HG03575 (cell line): ENCODE measurements around the gene SYT15.
"Not testable (repeated sequence)": the region's sequence is repeated elsewhere in the genome, so short reads cannot be mapped to it uniquely, and the experiment has no call there.

Source experiments
- ATAC-seq: cut with Tn5 transposase; IDR thresholded peaks from one replicate; pipeline ENCODE4 v1.9.1; 2021; ENCODE audit not compliant: unreplicated experiment, insufficient number of reproducible peaks, low FRiP score; ENCODE audit errors: extremely low read depth

Gene SYT15

DNA sequence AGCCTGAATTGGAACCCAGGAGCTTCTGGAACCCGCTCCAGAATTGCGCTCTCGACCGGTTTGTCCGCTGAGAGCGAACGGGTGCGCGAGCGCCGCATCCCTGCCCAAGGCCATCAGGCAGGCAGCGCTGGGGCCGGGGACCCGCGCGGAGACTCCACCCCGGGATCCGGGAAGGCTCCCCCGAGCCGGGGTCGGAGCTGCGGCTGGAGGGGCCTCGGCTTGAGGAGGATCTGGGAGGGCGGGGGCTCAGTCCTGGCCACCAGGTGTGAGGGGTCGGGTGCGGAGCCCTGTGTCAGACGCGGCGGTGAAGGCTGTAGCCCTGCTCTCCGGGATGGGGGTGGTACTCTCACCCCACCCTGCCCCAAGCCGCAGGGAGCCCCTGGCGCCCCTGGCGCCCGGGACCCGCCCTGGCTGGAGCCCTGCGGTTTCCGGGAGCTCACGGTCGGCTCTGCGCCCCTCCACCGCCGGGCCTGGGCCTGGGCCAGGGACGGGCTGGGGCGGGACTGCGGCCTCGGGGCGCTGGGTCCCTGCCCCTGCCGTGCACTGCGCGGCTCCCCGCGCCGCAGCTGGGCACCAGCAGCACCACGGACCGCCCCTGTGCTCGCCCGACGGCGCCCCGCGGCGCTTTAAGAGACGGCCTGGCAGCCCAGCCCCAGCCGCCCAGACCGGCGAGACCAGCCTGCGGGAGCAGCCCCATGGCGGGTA is at the start of gene SYT15:
Gene SYT15 (plus strand): TSS at position 655 of the 705 bp plus-strand sequence. CDS start 41 bp downstream, at position 696.
- not testable (repeated sequence) for ATAC-seq

DNA sequence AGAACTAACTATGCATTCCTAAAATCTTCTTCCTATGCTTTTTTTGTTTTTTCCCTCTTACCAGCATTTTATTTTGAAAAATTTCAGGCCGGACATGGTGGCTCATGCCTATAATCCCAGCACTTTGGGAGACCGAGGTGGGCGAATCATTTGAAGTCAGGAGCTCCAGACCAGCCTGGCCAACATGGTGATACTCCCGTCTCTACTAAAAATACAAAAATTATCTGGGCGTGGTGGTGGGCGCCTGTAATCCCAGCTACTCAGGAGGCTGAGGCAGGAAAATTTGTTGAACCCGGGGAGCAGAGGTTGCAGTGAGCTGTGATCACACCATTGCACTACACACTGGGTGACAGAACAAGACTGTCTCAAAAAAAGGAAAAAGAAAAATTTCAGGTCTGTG is 49.2 kb upstream of the SYT15 start:
- ATAC-seq: not testable (repeated sequence)

DNA sequence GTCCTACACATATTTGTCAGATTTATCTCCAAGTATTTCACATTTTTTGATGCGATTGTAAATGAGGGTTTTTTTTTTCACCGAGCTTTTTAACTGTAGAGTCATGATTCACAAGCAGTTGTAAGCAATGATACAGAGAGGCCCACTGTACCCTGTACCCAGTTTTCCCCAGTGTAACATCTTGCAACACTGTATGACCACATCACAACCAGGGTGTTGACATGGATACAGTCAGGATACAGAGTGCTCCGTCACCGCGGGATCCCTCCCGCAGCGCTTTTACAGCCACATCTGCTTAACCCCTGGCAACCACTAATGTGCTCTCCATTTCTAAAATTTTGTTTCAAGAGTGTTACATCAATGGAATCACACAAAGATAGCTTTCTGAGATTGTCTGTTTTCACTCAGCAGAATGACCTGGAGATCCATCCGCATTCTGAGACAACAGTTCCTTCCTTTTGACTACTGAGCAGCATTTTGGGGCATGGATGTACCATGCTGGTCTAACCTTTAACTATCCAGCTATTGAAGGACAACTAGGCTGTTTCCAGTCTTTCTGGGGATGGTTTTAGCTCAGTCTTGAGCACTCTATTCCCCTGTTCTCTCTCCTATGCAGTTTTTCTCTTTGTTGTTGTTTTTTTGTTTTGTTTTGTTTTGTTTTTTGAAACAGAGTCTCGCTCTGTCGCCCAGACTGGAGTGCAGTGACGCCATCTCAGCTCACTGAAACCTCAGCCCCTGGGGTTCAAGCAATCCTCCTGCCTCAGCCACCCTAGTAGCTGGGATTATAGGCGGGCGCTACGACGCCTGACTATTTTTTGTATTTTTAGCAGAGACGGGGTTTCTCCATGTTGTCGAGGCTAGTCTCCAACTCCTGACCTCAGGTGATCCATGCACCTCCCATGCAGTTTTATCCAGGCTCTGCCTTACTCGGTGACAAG is 48.4 kb upstream of the SYT15 start:
- no peak for ATAC-seq

DNA sequence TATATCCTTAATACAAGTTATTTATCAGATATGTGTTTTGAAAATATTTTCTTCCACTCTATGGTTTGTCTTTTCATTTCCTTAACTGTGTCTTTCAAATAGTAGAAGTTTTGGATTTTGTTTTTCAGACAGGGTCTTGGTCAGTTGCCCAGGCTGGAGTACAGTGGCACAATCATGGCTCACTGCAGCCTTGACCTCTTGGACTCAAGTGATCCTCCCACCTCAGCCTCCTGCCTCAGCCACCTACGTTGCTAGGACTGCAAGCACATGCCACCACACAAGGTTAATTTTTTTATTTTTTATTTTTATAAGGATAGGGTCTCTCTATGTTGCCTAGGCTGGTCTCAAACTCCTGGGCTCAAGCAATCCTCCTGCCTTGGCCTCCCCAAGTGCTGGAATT is 46.7 kb upstream of the SYT15 start:
- not testable (repeated sequence) for ATAC-seq

DNA sequence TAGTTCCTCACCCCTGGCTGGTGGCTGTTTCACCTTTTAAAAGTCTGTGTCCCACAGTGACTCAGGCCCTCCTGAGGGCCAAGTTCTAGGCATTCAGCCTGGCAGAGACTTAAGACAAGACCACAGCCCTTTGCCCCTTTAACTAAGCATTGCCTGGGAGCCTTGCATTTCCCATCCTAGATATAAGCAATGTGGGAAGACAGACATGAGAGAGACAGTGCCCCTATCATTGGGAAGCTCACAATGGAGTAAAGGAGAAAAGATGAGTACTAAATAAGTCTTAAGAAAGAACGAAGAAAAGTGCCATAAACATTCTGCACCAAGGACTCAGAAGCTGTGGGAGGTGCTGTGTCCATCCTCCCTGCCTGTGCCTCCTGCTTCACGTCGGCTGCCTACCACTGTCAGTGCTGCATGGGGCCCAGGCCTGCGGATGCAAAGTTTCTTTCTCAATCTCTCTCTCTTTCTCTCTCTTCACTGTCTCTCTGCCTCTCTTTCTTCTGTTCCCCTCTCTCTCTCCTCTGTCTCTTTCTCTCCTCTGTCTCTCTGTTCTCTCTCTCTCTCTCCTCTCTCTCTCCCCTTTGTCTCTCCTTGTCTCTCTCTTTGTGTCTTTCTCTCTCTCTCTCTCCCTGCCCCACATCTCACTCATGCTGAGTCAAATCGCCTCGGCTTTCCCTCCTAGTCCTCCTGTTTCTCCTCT is 44.0 kb upstream of the SYT15 start:
- no peak for ATAC-seq

DNA sequence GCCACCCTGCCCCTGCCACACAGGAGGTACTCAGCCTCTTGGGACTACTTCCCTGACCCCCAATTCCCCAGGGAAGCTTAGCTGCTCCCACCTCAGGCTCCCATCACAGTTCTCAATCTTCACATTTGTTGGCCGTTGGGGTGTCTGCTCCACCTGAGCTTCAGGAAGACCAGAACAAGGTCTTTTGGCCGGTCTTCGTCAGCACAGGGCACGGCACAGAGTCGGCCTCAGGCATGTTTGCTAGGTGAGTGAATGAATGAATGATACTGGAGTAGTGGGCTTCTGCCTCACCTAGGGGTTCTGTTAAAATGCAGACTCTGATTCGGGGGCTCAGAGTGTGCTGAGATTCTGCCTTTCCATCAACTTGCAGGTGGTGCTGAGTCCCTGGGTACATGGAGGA is 42.8 kb upstream of the SYT15 start:
- no peak for ATAC-seq

DNA sequence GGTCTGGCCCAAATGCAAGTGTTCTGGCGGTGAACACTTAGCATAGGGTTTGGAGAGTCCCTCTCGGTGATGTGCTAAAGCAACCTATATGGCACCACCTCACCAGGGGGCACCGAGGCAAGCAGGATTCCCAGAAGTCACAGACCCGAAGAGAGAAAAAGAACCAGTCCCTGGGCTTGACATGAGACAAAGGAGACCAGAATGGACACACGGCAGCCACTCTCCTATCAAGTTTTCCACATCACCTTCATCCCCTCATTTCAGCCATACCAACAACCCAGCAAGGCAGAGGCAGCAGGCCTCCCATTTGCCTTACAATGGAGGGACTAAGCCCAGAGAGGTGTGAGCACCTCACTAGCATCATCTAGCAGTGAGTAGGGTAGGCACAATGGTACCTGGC is 42.1 kb upstream of the SYT15 start:
- ATAC-seq: no peak

DNA sequence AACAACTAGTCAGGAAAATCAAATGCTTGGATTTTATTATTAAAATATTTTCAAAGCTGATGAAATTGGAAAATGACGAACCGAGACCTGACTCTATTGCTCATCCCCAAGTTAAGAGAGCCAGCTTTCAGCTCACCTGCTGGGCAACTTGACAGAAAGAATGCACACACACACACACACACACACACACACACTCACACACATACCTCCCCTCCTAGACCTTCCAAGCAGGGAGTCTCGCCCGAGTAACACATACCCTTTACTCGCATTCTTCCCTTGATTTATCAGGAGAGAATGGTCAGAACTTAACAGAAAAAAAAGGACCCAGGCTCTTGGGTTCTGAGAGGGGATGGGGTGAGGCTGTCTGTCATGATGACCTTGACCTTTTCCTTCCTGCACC is 41.6 kb upstream of the SYT15 start:
- ATAC-seq: no peak

DNA sequence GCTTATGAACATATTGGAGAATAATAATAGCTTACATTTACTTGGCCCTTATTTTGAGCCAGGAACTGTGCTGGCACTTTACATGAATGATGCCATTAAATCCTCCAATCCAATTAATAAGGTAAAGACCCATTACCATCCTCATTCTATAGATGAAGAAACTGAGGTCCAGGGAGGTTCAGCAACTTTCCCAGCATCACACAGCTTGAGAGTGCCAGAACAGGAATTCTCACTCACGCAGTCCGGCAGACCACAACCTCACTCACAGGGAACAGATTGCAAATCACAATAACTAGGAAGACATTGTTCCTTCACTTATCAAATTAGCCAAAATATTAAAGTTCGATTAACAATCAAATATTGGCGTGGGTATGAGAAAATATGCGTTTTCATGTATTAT is 40.8 kb upstream of the SYT15 start:
- no peak for ATAC-seq

DNA sequence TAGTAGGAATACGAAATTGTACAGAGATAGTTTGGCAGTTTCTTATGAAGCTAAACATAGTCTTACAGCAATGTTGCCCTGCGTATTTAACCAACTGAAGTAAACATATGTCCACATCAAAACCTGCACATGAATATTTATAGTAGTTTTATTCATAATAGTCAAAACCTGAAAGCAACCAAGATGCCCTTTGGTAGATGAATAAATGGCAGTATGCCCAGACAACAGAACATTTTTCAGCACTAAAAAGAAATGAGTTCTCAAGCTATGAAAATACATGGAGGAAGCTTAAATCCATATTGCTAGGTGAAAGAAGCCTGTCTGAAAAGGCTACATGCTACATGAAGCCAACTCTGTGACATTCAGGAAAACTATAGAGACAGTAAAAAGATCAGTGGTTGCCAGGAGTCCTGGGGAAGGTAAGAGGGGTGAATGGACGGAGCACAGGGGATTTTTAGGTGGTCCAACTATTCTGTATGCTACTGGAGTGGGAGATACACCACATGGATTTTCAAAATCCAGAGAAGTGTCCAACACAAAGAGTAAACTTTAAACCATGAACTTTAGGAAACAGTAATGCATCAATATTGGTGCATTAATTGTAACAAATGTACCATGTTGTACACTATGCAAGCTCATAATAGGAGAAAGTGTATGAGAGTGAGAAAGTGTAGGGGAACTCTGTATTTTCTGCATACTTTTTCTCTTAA is 40.1 kb upstream of the SYT15 start:
- ATAC-seq: no peak

DNA sequence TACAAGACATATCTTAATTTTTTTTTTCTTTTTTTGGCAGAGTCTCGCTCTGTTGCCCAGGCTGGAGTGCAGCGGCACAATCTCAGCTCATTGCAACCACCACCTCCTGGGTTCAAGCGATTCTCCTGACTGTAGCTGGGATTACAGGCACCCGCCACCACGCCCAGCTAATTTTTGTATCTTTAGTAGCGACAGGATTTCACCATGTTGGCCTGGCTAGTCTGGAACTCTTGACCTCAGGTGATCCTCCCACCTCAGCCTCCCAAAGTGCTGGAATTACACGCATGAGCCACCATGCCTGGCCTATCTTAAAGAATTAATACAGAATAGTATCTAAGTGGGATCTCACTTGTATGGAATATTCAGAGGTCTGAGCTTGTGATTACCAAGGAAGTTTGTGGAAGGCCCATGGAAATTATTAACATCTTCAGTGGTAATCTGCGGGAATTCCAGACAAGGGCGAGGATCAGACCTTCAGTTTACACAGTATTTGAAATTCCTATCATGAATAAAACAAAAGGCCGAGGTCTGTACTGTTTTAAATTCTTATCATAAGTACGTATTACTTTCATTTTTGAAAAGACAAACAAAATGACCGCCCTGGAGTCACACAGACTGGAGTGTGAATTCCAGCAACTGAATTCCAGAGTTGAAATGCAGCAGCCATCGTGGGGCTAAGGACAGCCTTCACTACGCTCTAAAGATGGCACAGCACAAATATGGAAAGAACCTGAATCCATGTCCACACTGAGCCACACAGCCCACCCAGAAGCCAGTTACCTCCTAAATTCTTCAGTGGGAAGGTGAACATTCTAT is 39.1 kb upstream of the SYT15 start:
- no peak for ATAC-seq

DNA sequence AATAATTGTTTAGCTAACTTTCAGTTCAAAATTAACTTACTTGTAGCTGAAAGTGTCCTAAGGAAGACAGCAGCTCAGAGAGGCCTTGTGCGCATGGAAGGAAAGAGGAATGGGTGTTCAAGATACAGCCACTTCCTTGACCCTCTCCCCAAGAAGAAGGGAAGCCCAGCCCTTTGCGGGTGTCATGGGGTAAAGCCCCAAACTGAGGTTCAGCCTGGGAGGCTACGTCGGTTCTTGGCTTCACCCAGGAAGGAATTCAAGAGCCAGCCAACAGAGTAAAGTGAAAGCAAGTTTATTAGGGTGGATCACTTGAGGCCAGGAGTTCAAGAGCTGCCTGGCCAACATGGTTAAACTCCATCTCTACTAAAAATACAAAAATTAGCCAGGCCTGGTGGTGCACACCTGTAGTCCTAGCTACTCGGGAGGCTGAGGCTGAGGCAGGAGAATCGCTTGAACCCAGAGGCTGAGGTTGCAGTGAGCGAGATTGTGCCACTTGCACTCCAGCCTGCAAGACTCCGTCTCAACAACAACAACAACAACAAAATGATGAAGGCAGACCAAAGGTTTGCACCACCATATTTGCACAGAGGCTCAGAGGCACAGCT is 38.4 kb upstream of the SYT15 start:
- no peak for ATAC-seq

DNA sequence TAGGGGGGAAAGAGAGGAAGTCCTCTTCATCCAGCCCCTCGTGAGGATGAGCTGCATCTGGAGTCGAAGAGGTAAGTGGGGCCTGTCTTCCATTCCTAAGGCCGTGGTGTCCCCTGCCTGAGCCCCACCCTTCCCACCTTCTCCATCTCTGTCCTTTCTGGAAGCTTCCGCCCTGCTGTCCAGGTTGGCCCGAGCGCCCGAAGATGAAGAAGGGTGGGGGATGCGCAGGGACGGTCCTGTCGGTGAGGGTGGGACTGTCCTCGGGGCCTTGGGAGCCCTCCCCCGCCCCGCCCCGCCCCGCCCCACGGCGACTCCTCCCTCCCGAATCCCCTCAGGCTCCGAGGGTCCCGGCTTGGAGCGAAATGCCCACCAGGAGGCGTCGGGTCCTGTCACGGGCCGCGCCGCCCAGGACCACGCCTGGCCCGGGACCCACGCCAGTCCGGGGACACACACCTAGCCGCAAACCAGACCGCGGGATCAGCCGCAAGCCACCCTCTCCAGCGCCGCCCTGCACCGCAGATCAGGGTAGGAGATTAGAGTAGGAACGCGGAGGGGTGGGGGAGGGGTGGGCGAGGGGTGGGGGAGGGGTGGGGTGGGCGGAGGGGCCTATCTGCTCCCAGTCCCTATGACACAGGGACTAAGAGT is 37.8 kb upstream of the SYT15 start:
- ATAC-seq: no peak

DNA sequence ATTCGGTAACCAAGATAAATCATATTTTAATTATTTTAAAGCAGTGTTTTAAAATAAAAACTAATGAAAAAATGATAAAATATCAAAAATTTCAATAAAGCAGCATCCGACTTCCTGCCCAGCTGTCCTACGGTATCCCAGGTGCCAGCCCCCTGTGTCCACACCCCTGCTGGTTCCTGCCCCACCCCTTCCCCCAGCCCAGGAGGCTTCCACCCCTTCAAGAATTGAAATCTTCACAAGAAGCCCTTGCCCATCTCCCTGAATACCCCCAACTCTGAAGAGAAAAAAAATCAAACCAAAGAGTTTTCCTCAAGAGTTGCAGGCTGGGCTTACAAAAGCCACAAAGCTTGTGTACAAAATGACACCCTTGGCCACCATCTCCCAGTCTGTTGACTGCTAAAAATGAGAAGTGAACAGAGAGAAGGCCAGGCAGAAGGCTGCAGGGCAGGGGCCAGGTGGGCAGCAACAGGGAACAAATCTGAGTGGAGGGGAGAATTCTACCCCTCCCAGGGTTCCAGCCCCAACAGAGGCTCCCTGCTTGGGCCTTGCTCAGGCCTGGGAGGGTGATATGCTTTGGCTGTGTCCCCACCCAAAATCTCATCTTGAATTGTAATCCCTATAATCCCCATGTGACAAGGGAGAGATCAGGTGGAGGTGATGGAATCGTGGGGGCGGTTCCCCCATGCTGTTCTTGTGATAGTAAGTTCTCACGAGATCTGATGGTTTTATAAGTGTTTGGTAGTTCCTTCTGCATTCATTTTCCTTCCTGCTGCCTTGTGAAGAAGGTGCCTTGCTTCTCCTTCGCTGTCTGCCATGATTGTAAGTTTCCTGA is 37.0 kb upstream of the SYT15 start:
- no peak for ATAC-seq

DNA sequence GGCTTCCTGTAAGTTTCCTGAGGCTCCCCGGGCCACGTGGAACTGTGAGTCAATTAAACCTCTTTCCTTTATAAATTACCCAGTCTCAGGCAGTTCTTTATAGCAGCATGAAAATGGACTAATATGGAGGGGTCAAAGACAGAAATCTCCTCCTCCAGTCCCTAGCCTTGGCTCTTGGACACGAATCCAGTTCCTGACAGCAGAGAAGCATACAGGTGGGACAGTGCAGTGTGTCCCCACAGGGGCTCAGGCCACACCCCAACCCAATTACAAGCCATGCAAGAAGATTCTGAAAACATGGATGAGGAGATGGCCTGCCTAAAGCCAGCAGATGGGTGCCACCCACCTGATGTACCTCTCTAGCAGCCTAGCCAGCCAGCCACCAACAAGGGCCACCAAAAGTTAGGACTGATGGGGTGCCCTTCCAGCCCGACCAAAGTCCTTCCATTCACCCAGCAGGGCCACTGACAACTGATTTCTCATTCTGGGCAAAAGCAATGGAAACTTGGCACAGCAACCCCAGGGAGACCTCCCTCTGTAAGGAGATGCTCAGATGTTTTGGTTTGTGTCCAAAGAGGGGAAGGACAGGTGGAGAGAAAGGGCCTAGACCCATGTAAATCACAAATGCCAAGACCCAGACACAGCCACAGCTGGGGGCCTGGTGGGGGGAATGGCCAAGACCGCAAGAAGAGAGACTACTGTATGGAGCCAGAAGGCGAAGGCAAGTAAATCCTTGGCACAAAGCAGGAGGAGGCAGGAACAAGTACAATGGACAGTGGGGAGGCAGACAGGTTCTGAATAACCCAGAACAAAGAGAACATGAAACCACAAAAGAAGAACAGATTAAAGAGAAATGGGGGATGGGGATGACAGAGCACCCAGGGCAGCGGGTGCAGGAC is 36.1 kb upstream of the SYT15 start:
- ATAC-seq: no peak
